ENCODE data around the gene RAB11FIP4. TPM values are rescaled to one million over a fixed set of nuclear protein-coding genes. Genes with fewer than 3 reads are reported as not detected.
"Not testable (repeated sequence)": the region's sequence is repeated elsewhere in the genome, so short reads cannot be mapped to it uniquely, and the experiment has no call there.

The RAB11FIP4 gene
- total RNA-seq, 2 donors from 2014 or later, result 16.2 to 21.6 TPM

- H3K4me3 Mint-ChIP-seq, result no peak overlapping the region
- H3K36me3 Mint-ChIP-seq, result no peaks in the 10 kb centered on the region
- H3K27me3 Mint-ChIP-seq, result no peaks in the 10 kb centered on the region
- H3K4me1 Mint-ChIP-seq (ENCODE audit: low read depth in 2 of 2), result peaks cover 0 to 2% of the 10 kb centered on the region in 2 donors
- no peak overlapping the region for H3K27ac Mint-ChIP-seq
- DNase-seq (ENCODE audit: low spot score), result no peak
- no peaks in the 10 kb centered on the region for H3K9me3 Mint-ChIP-seq
- no peak for ATAC-seq
These were observed 50.8 kb downstream of the RAB11FIP4 start for GRCh38 chr17:31442276-31442675.

DNA sequence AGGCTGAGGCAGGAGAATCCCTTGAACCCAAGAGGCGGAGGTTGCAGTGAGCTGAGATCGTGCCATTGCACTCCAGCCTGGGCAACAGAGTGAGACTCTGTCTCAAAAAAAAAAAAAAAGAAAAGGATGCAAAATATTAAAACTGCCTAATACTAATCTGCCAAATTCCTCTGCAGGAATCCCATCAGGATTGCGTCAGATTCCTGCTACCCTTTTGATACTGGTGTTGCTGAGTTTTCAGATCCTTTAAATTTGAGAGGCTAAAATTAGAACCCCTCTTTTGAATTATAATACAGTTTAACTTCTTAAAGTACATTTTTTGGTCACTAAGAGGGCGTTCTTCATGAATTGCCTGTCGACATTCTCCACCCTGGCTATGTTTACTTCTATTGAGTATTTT lies 51.4 kb downstream of the RAB11FIP4 start:
- H3K27ac Mint-ChIP-seq; H3K27me3 Mint-ChIP-seq; H3K4me3 Mint-ChIP-seq; ATAC-seq; H3K36me3 Mint-ChIP-seq; H3K4me1 Mint-ChIP-seq (ENCODE audit: low read depth in 2 of 2); H3K9me3 Mint-ChIP-seq; DNase-seq (ENCODE audit: low spot score): not testable (repeated sequence)

- no peak overlapping the region for H3K27ac Mint-ChIP-seq
- no peak overlapping the region for H3K4me3 Mint-ChIP-seq
- DNase-seq (ENCODE audit: low spot score), result no peak
- no peaks in the 10 kb centered on the region for H3K4me1 Mint-ChIP-seq (ENCODE audit: low read depth in 2 of 2)
- no peak for ATAC-seq
- no peaks in the 10 kb centered on the region for H3K9me3 Mint-ChIP-seq
- no peaks in the 10 kb centered on the region for H3K27me3 Mint-ChIP-seq
- H3K36me3 Mint-ChIP-seq, result no peaks in the 10 kb centered on the region
These were observed 51.9 kb downstream of the RAB11FIP4 start for GRCh38 chr17:31443386-31443785.

GRCh38 chr17:31444026-31444425 lies 52.6 kb downstream of the RAB11FIP4 start:
- Mint-ChIP-seq H3K4me3 (no peak overlapping the region), H3K36me3 (no peaks in the 10 kb centered on the region), H3K27ac (no peak overlapping the region), H3K4me1 (ENCODE audit: low read depth in 2 of 2) (no peaks in the 10 kb centered on the region), H3K9me3 (no peaks in the 10 kb centered on the region), H3K27me3 (no peaks in the 10 kb centered on the region)
- ATAC-seq (no peak), DNase-seq (ENCODE audit: low spot score) (no peak)

GRCh38 chr17:31446195-31446967 lies 54.9 kb downstream of the RAB11FIP4 start:
- no peaks in the 10 kb centered on the region for H3K9me3 Mint-ChIP-seq
- DNase-seq (ENCODE audit: low spot score) (no peak), ATAC-seq (no peak)
- no peak overlapping the region for H3K4me3 Mint-ChIP-seq
- no peaks in the 10 kb centered on the region for H3K36me3 Mint-ChIP-seq
- H3K4me1 Mint-ChIP-seq (ENCODE audit: low read depth in 2 of 2), result no peaks in the 10 kb centered on the region
- no peaks in the 10 kb centered on the region for H3K27me3 Mint-ChIP-seq
- H3K27ac Mint-ChIP-seq, result no peak overlapping the region

DNA sequence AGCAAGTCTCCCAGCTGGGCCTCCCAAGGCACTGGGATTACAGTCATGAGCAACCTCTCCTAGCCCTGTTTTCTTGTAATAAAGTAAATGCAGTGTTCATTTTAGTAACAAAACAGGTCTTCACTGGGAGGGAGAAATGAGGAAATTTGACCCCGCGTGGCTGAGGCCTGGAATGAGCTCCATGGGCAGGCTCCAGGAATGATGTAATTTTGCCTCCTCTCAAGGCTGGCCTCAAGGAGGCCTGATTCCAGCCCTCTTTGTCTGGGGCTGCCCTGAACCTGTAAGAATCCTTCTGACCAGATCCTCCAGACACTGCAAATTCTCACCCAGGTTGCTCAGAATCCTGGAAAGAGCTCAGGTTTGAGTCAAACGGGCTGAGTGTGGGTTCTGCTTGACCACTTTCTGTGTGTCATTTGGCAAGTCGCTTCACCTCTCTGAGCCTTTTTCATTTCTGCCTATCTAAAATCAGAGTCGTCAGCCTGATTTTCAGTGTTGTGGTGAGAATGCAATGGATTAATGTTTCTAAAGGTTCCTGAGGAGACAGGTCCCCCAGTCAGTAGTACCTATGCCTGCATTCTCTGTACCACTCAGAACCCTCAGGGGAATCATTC lies 57.1 kb downstream of the RAB11FIP4 start:
- Mint-ChIP-seq H3K36me3 (no peaks in the 10 kb centered on the region), H3K9me3 (no peaks in the 10 kb centered on the region), H3K4me3 (no peak overlapping the region), H3K4me1 (ENCODE audit: low read depth in 2 of 2) (no peaks in the 10 kb centered on the region), H3K27me3 (no peaks in the 10 kb centered on the region), H3K27ac (no peak overlapping the region)
- DNase-seq (ENCODE audit: low spot score) (no peak), ATAC-seq (no peak)

- H3K9me3 Mint-ChIP-seq, result no peaks in the 10 kb centered on the region
These were observed 57.6 kb downstream of the RAB11FIP4 start for GRCh38 chr17:31449111-31449510.

DNA sequence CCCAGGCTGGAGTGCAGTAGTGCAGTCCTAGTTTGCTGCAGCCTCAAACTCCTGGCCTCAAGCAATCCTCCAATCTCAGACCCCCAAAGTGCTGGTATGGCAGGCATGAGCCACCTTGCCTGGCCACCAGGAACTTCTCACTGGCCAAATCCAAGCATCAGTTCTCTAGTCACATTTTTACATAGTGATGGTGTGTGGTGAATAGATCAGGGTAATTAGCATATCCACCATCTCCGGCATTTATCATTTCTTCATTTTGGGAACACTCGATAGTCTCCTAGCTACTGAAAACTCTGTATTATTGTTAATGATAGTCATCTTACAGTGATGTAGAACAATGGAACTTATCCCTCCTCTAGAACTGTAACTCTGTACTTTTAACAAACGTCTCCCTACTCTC lies 58.3 kb downstream of the RAB11FIP4 start:
- Mint-ChIP-seq H3K9me3 (no peaks in the 10 kb centered on the region), H3K27me3 (no peaks in the 10 kb centered on the region), H3K4me3 (no peak overlapping the region), H3K27ac (peak overlapping the region; percentile 20 to 36), H3K36me3 (no peaks in the 10 kb centered on the region), H3K4me1 (ENCODE audit: low read depth in 2 of 2) (no peaks in the 10 kb centered on the region)
- DNase-seq (ENCODE audit: low spot score), result no peak
- ATAC-seq, result no peak

More at GRCh38 chr17:31449111-31449510, 57.6 kb downstream of the RAB11FIP4 start:
- H3K36me3 Mint-ChIP-seq, result no peaks in the 10 kb centered on the region
- no peaks in the 10 kb centered on the region for H3K4me1 Mint-ChIP-seq (ENCODE audit: low read depth in 2 of 2)
- no peak overlapping the region for H3K27ac Mint-ChIP-seq
- DNase-seq (ENCODE audit: low spot score), result no peak
- no peaks in the 10 kb centered on the region for H3K27me3 Mint-ChIP-seq
- H3K4me3 Mint-ChIP-seq, result no peak overlapping the region
- no peak for ATAC-seq

DNA sequence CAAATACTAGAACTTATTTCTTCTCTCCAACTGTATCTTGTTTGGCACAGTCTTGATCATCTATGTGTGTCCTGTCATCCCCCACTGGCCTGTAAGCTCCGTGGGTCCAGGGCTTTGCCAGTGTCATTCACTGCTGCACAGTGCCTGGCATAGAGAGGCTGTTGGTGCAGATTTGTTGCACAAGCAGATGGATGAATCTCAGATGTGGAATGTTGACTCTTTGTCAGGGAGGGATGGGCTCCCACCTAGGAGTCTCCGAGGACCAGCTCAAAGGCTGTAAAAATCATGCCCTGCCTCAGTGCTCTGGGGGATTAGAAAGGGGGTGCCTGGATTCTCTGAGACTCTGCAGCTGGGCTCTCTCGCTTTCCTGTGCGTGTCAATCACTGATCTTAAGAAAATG lies 60.6 kb downstream of the RAB11FIP4 start:
- Mint-ChIP-seq H3K36me3 (no peaks in the 10 kb centered on the region), H3K27me3 (no peaks in the 10 kb centered on the region), H3K27ac (no peak overlapping the region), H3K9me3 (no peaks in the 10 kb centered on the region), H3K4me3 (no peak overlapping the region), H3K4me1 (ENCODE audit: low read depth in 2 of 2) (no peaks in the 10 kb centered on the region)
- DNase-seq (ENCODE audit: low spot score) (no peak), ATAC-seq (no peak)

- ATAC-seq (no peak), DNase-seq (ENCODE audit: low spot score) (no peak)
- Mint-ChIP-seq H3K4me3 (no peak overlapping the region), H3K36me3 (no peaks in the 10 kb centered on the region), H3K27ac (no peak overlapping the region), H3K4me1 (ENCODE audit: low read depth in 2 of 2) (no peaks in the 10 kb centered on the region), H3K27me3 (no peaks in the 10 kb centered on the region), H3K9me3 (no peaks in the 10 kb centered on the region)
These were observed 61.2 kb downstream of the RAB11FIP4 start for GRCh38 chr17:31452561-31453110.

DNA sequence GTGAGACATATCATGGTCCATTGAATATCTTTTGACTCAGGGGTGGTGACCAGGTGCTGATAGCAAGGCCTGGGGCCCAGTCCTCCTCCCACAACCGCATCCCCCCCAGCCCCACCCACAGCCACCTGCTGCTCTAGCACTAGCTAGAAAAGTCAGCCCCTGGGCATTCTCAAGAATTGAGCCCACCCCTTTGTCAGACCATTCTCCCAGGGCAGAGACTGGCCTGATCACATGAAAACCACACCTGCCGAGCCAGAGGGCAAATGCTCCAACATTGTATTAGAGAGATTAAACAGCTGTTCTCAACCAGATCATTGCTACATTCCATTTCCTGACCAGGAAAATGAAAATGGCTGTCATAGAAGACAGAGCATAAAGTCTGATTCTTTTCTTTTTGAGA lies 62.4 kb downstream of the RAB11FIP4 start:
- peaks cover 2 to 4% of the 10 kb centered on the region in 2 donors for H3K4me1 Mint-ChIP-seq (ENCODE audit: low read depth in 2 of 2)
- H3K36me3 Mint-ChIP-seq, result no peaks in the 10 kb centered on the region
- no peaks in the 10 kb centered on the region for H3K9me3 Mint-ChIP-seq
- no peak overlapping the region for H3K27ac Mint-ChIP-seq
- no peak for ATAC-seq
- H3K27me3 Mint-ChIP-seq, result no peaks in the 10 kb centered on the region
- H3K4me3 Mint-ChIP-seq, result no peak overlapping the region
- no peak for DNase-seq (ENCODE audit: low spot score)

DNA sequence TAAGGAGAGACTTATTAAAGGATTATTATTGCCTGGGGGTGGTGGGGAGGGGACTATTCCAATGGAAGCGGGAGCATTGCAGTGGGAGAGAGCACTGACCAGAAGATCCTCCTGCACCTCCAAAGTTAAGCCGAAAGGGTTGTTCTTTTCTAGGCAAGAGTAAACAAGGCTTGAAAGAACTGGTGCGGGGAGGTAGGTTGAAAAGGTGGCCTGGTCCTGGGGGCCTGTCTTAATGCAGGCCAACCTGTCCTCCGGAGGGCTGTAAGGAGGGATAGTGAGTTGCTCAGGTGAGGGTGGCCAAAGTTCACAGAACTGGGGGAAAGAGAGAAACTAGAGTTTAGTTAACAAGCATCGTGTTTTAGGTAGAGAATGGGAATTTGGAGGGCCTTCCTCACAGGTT lies 65.3 kb downstream of the RAB11FIP4 start:
- H3K36me3 Mint-ChIP-seq, result no peaks in the 10 kb centered on the region
- no peak overlapping the region for H3K27ac Mint-ChIP-seq
- H3K4me3 Mint-ChIP-seq, result no peak overlapping the region
- no peaks in the 10 kb centered on the region for H3K27me3 Mint-ChIP-seq
- DNase-seq (ENCODE audit: low spot score) (no peak), ATAC-seq (no peak)
- peaks cover 5 to 8% of the 10 kb centered on the region in 2 donors for H3K4me1 Mint-ChIP-seq (ENCODE audit: low read depth in 2 of 2)
- no peaks in the 10 kb centered on the region for H3K9me3 Mint-ChIP-seq

GRCh38 chr17:31457391-31458234 lies 66.1 kb downstream of the RAB11FIP4 start:
- peak in 1 of 2 donors; percentile 11 for ATAC-seq
- H3K27ac Mint-ChIP-seq, result no peak overlapping the region
- H3K9me3 Mint-ChIP-seq, result no peaks in the 10 kb centered on the region
- peaks cover 5 to 8% of the 10 kb centered on the region in 2 donors for H3K4me1 Mint-ChIP-seq (ENCODE audit: low read depth in 2 of 2)
- H3K4me3 Mint-ChIP-seq, result no peak overlapping the region
- DNase-seq (ENCODE audit: low spot score), result no peak
- no peaks in the 10 kb centered on the region for H3K27me3 Mint-ChIP-seq
- no peaks in the 10 kb centered on the region for H3K36me3 Mint-ChIP-seq

DNA sequence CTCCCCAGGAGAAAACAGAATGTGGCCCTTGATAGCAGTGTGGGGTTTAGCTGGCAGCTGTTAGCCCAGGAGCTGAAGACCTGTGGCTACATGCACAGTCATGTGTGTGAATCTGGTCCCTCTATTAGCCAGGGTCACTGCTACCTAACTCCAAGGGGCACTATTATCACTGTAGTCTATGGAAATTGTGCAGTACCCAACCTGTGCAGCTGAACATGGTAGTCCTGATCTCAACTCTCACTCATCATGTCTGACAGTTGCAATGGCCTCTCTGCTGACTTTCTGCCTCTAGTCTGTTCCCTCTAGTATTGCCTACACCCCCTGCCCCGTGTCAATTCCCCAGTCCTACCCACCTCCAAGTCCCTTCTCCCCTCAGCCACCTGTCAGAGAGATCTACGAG lies 67.4 kb downstream of the RAB11FIP4 start:
- no peaks in the 10 kb centered on the region for H3K9me3 Mint-ChIP-seq
- DNase-seq (ENCODE audit: low spot score), result no peak
- ATAC-seq, result no peak
- H3K36me3 Mint-ChIP-seq, result no peaks in the 10 kb centered on the region
- peaks cover 5 to 8% of the 10 kb centered on the region in 2 donors for H3K4me1 Mint-ChIP-seq (ENCODE audit: low read depth in 2 of 2)
- H3K27me3 Mint-ChIP-seq, result no peaks in the 10 kb centered on the region
- H3K4me3 Mint-ChIP-seq, result no peak overlapping the region
- H3K27ac Mint-ChIP-seq, result no peak overlapping the region

All from natural killer cell treated with Interleukin-12 subunit alpha and Interleukin-12 subunit beta and Interleukin-15 and Interleukin-18, amount 100 ng/mL, for 72 hours (primary cell).